Vagina (tissue), 2 donors: ENCODE measurements around the gene MAP2K3. TPM values are rescaled to one million over a fixed set of nuclear protein-coding genes. Genes with fewer than 3 reads are reported as not detected.
"Not testable (repeated sequence)": the region's sequence is repeated elsewhere in the genome, so short reads cannot be mapped to it uniquely, and the experiment has no call there.

ENCODE experiments used
- DNase-seq, 2 donors: peaks; one replicate each; pipeline ENCODE4 v3.0.0-alpha.2; 2017; ENCODE audit errors: extremely low spot score in 2 of 2
- H3K27ac ChIP-seq: fragments of 200-600 bp; sonication (generic); one replicate; pipeline ENCODE4 v1.5.1; 2019
- H3K27me3 ChIP-seq: fragments of 200-600 bp; sonication (generic); one replicate; pipeline ENCODE4 v1.5.1; 2019
- H3K36me3 ChIP-seq, 2 donors: fragments of 200-600 bp; sonication (generic); one replicate each; pipeline ENCODE4 v1.5.1; 2017 to 2019
- H3K4me1 ChIP-seq: fragments of 200-600 bp; sonication (generic); one replicate; pipeline ENCODE4 v1.5.1; 2019
- H3K4me3 ChIP-seq, 2 donors: fragments of 200-600 bp; sonication (generic); 1 replicate in 1 of 2; 2 replicates in 1 of 2; pipeline ENCODE4 v1.5.1; 2016 to 2019
- H3K9me3 ChIP-seq: fragments of 200-600 bp; sonication (generic); one replicate; pipeline ENCODE4 v1.5.1; 2019
- POLR2A ChIP-seq, 2 donors: fragments of 450-650 bp; IDR thresholded peaks; one replicate each; pipeline ENCODE4 v1.6.1; 2017; ENCODE audit warnings: antibody characterized with exemption in 2 of 2, mild to moderate bottlenecking in 2 of 2, moderate library complexity in 2 of 2
- POLR2AphosphoS5 ChIP-seq, 2 donors: sonication (generic); formaldehyde crosslinking; IDR thresholded peaks; one replicate each; pipeline ENCODE4 v1.9.0; 2017; ENCODE audit warnings: antibody characterized with exemption in 2 of 2, mild to moderate bottlenecking in 2 of 2, low read depth in 1 of 2; ENCODE audit not compliant: insufficient read depth in 1 of 2
- intact Hi-C: fragments of 100-400 bp; cut with DNase I; formaldehyde crosslinking; loops from one replicate; pipeline ENCODE4 v1.15.1; 2023
- total RNA-seq: library from RNA; depleted of rRNA; stranded (reverse); fragments of >200 nt; gene quantifications from one replicate; pipeline ENCODE4 v1.2.3, GENCODE V29; 2016
- TF ChIP-seq, protein P1 (sequence below), 3 experiments: fragments of 450-650 bp in 2 of 3; fragments of 200-600 bp in 1 of 3; sonication (generic) in 1 of 3; IDR thresholded peaks; one replicate each; pipeline ENCODE4 v1.5.1; 2017 to 2019; ENCODE audit warnings: antibody characterized with exemption in 3 of 3, mild to moderate bottlenecking in 2 of 3, moderate library complexity in 2 of 3

The MAP2K3 gene
- total RNA-seq, 1 donor from 2014 or later = 21.6 TPM

DNA sequence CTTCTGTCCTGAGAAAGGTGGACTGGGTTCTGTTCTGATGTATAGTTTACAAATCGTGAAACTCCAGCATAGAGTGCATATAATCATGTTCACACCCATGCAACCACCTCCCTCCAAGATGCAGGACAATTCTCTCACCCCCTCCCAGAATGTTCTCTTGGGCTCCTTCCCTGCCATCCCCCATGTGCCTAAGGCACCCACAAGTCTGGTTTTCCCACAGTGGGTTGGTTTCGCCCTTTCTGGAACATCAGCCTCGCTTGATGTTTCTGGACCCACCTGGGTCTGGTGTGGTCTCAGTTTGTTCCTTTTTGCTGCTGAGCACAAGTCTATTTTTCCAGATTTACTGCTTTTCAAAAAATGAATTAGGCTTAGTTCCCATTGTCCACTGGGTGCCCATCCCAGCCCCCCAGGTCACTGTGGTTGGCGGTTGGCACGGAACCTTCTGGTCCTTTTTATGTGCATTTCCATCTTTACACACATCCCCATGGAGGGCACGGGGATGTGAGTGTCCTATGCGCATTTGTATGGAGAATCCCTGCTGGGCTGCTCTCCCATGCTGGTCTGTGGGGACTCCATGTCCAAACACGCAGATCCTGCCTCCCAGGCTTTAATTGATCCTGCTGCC, 19.0 kb downstream of the MAP2K3 start:
- H3K27ac ChIP-seq = no peak overlapping the region
- H3K9me3 ChIP-seq = no peaks in the 10 kb centered on the region
- H3K36me3 ChIP-seq = peaks cover 0 to 58% of the 10 kb centered on the region in 2 donors
- no peaks in the 10 kb centered on the region for H3K27me3 ChIP-seq
- no peak overlapping the region for H3K4me3 ChIP-seq
- DNase-seq = no peak
- TF ChIP-seq, protein P1, sequence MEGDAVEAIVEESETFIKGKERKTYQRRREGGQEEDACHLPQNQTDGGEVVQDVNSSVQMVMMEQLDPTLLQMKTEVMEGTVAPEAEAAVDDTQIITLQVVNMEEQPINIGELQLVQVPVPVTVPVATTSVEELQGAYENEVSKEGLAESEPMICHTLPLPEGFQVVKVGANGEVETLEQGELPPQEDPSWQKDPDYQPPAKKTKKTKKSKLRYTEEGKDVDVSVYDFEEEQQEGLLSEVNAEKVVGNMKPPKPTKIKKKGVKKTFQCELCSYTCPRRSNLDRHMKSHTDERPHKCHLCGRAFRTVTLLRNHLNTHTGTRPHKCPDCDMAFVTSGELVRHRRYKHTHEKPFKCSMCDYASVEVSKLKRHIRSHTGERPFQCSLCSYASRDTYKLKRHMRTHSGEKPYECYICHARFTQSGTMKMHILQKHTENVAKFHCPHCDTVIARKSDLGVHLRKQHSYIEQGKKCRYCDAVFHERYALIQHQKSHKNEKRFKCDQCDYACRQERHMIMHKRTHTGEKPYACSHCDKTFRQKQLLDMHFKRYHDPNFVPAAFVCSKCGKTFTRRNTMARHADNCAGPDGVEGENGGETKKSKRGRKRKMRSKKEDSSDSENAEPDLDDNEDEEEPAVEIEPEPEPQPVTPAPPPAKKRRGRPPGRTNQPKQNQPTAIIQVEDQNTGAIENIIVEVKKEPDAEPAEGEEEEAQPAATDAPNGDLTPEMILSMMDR (IDR thresholded peaks at IDR 0.05) = no peak
- TF ChIP-seq POLR2A (IDR thresholded peaks at IDR 0.05) (no peak), POLR2AphosphoS5 (IDR thresholded peaks at IDR 0.05; ENCODE audit: insufficient read depth in 1 of 2, low read depth in 1 of 2) (no peak)
- no peaks in the 10 kb centered on the region for H3K4me1 ChIP-seq
- intact Hi-C loops = loop anchor here (5.0 kb wide), 1 partner anchor 464 kb away; no protein-coding TSS in a partner anchor

DNA sequence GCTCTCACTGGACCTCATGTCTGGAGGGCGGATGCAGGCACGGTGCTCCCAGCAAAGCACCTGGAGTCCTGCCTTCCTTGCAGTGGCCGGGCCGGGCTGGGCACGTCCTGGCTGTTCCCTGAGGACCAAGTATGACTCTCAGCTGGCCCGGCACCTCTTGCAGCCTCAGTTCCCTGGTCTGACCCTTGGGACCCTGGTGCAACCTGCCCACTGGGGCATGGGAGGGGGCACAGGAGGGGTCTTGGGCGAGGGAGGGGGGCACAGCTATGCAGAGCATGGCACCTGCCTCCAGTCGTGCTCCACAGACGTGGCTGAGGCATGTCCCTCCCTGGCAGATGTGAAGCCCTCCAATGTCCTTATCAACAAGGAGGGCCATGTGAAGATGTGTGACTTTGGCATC, 19.6 kb downstream of the MAP2K3 start:
- H3K4me3 ChIP-seq = no peak overlapping the region
- intact Hi-C loops = loop anchor here (5.0 kb wide), 1 partner anchor 463 kb away; no protein-coding TSS in a partner anchor
- TF ChIP-seq POLR2AphosphoS5 (IDR thresholded peaks at IDR 0.05; ENCODE audit: insufficient read depth in 1 of 2, low read depth in 1 of 2) (no peak), POLR2A (IDR thresholded peaks at IDR 0.05) (no peak)
- TF ChIP-seq, protein P1 (IDR thresholded peaks at IDR 0.05) = no peak
- H3K36me3 ChIP-seq = peaks cover 0 to 60% of the 10 kb centered on the region in 2 donors
- H3K9me3 ChIP-seq = no peaks in the 10 kb centered on the region
- H3K4me1 ChIP-seq = no peaks in the 10 kb centered on the region
- H3K27ac ChIP-seq = no peak overlapping the region
- H3K27me3 ChIP-seq = no peaks in the 10 kb centered on the region
- DNase-seq = no peak

DNA sequence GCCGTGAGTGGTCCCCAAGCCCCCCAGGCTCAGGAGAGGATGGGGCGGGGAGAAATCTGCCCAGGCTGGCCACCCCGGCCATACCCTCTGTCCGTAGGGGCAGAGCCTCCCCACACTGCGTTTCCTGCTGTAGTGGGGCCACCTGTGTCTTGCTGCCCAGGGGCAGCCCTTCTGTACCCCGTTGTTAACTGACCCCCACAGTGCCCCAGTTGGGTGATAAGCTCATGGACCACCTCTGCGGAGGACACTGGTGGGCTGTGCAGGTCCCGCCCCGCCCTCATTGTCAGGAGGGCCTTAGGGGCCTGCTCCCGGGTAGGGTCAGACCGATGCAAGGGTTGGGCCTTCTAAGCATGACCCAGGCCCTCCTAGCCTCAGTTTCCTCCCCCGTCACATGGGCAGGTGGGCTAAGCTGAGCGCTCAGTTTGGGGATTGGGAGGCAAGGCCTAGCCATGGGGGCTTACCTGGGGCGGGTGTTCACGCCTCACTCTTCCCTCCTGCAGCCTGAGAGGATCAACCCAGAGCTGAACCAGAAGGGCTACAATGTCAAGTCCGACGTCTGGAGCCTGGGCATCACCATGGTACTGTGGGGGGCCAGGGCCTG, 20.1 kb downstream of the MAP2K3 start:
- H3K36me3 ChIP-seq = peaks cover 0 to 61% of the 10 kb centered on the region in 2 donors
- H3K27ac ChIP-seq, H3K9me3 ChIP-seq, H3K27me3 ChIP-seq, H3K4me1 ChIP-seq, DNase-seq, H3K4me3 ChIP-seq: not testable (repeated sequence)
- intact Hi-C loops = loop anchor here (5.0 kb wide), 1 partner anchor 463 kb away; no protein-coding TSS in a partner anchor

DNA sequence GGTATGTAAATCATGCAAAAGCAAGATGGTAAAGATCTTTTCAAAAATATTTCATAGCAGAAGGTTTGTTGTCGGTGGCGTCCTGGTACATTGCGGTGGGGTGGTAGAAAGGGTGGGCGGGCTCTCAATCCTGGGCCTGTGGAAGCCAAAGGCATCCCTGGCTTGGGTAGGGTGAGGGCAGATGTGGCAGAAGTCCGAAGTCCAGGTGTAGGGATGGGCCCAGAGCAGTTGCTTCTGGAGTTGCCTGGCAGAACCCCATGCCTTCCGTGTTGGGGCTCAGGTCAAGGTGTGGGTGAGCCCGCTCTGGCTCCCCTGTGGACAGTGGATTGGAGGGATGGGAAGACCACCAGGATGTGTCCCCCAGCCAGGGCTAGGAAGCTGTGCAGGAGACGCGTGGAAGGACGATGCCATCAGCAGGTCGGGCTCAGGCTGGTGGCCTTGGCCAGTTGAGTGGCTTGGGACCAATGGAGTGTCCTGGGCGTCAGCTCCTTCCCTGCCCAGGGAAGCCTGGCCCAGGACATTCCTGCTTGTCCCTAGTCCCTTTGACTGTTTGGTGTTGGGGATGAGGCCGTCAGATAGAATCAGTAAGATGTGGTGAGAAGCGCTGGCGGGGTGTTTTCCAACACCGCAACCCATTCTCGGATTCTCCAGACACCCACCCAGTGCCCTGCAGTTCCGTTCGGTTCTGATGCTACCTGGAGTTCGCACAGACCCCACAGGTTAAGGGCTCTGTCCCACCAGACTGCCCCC, 21.1 kb downstream of the MAP2K3 start:
- intact Hi-C loops, H3K4me3 ChIP-seq, H3K27ac ChIP-seq, H3K27me3 ChIP-seq, DNase-seq, H3K9me3 ChIP-seq, H3K4me1 ChIP-seq: not testable (repeated sequence)
- H3K36me3 ChIP-seq = peaks cover 0 to 53% of the 10 kb centered on the region in 2 donors

DNA sequence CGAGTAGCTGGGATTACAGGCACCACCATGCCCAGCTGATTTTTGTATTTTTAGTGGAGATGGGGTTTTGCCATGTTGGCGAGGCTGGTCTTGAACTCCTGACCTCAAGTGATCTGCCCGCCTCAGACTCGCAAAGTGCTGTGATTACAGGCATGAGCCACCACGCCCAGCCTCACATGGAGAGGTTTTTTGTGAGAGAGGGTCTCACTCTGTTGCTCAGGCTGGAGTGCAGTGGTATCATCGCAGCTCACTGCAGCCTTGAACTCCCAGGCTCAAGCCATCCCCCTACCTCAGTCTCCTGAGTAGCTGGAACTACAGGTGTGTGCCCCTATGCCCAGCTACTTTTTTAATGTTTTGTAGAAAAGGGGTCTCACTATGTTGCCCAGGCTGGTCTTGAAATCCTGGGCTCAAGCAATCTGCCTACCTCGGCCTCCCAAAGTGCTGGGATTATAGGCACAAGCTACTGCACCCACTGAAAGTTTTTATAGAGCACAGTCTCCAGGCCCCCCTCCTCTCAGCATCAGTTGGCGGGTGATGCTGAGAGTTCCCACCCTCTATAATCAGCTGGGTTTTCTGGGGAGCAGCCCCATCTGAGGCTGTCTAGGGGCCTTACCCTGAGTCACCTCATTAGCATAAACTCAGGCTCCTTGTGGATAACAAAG, 22.2 kb downstream of the MAP2K3 start:
- peaks cover 0 to 43% of the 10 kb centered on the region in 2 donors for H3K36me3 ChIP-seq
- DNase-seq, intact Hi-C loops: not testable (repeated sequence)

DNA sequence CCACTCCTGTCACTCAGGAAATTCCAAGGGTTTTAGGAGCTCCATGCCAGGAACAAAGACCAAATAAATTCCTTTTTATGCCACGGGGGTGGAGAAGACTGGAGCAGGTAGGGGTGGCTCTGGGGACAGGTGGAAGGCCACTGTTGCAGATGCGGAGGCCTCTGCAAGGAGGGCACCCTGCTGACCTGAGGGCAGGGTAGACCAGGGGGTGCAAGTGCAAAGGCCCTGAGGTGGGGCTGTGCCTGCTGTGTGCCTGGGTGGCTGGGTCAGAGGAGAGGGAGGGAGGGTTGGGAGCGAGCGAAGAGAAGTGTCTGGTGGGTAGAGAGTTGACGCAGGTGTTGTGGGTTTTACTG, 22.7 kb downstream of the MAP2K3 start:
- DNase-seq, H3K4me1 ChIP-seq, H3K27me3 ChIP-seq, H3K9me3 ChIP-seq, intact Hi-C loops, H3K4me3 ChIP-seq, H3K27ac ChIP-seq: not testable (repeated sequence)
- peaks cover 0 to 42% of the 10 kb centered on the region in 2 donors for H3K36me3 ChIP-seq

More for the DNA sequence above, 22.2 kb downstream of the MAP2K3 start:
- H3K4me1 ChIP-seq, H3K27me3 ChIP-seq, H3K4me3 ChIP-seq, H3K27ac ChIP-seq, H3K9me3 ChIP-seq: not testable (repeated sequence)

DNA sequence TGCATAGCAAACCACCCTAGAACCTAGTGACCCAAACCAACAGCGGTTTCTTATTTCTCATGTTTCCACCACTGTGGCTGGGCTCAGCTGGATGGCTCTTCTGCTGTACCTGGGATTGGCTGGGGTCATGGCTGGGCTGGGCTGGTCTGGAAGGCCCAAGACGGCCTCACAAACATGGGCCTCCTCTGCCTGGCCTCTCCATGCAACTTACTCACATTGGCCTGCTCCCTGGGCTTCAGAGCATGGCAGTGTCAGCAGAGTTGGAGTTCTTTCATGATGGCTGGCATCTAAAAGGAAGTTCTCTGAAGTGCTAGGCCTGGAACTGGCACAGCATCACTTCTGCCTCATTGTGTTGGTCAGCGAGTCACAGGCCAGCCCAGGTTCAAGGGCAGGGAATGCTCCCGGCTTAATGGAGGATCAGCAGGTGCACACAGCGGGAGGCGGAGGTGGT, 24.4 kb downstream of the MAP2K3 start:
- H3K4me3 ChIP-seq, intact Hi-C loops, H3K4me1 ChIP-seq, DNase-seq, H3K27me3 ChIP-seq, H3K9me3 ChIP-seq, H3K27ac ChIP-seq: not testable (repeated sequence)
- peaks cover 0 to 37% of the 10 kb centered on the region in 2 donors for H3K36me3 ChIP-seq

DNA sequence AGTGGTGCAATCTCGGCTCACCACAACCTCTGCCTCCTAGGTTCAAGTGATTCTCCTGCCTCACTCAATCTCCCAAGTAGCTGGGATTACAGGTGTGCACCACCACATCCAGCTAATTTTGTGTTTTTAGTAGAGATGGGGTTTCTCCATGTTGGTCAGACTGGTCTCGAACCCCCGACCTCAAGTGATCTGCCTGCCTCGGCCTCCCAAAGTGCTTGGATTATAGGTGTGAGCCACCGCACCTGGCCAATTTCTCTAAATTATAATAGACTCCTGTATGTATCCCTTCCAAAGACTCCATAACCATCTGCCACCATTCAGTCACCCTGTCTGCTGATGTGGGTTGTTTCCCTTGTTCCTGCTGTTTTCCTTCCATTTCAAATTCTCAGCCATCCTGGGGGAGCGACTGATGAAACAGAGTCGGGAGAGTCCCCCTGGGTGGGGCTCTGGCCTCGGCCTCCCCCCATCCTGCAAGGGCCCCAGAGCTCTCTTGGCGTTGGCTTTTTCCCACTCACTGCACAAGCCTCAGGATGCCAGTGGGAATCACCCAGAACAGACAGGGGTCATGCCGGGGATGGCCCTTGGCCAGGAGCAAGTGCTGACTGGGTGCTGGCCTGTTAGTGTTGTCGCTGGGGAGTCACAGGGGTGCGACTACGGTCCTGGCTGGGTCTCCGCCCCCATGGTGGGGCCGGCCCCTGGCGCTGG, 25.7 kb downstream of the MAP2K3 start:
- DNase-seq, H3K4me1 ChIP-seq, intact Hi-C loops, H3K4me3 ChIP-seq, H3K27me3 ChIP-seq, H3K27ac ChIP-seq, H3K9me3 ChIP-seq: not testable (repeated sequence)
- H3K36me3 ChIP-seq = peaks cover 0 to 30% of the 10 kb centered on the region in 2 donors

DNA sequence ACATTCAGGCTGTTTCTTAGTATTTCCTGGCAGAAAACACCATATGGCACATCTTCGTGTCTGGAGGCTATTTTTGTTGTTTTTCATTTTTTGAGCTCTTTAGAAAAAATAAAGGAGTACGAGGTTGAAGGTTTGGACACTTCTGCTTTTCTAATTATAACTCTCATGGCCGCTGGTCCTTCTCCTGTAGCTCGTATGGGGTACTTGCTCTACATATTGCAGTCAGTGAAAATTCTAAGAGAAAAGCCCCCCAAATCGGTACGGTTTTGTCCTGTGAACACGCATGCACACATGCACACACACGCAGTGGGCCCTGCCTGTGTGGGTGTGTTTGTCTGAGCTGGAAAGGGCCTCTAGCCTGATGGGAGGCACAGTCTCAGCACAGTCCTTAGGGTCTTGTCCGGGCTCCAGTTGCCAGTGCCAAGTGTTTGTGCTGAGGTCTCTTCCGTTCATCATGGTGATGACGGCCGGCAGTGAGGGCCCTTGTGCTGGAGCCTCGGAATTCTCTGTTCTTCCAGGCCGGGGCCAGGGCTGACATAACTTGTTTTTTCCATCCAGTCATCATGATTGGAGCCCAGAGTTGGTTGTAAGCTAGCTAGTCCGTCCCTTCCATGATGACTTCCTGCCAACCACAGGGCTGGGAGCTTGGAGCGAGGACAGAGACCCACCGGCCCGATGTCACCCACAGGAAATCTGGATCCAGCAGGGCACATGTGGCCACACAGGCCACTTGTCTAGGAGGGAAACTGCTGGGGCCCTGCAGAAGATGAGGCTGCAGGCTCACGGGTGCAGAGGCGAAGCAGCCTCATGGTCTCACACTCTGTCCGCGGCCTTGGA, 26.5 kb downstream of the MAP2K3 start:
- H3K27ac ChIP-seq, H3K27me3 ChIP-seq, H3K4me1 ChIP-seq, H3K9me3 ChIP-seq, DNase-seq, H3K4me3 ChIP-seq, intact Hi-C loops: not testable (repeated sequence)
- H3K36me3 ChIP-seq = peaks cover 0 to 30% of the 10 kb centered on the region in 2 donors
